Spleen (tissue), 11 donors: ENCODE data around the gene TMEM203. TPM values are rescaled to one million over a fixed set of nuclear protein-coding genes. Genes with fewer than 3 reads are reported as not detected.
A peak's percentile ranks its signal among the peaks of the same experiment; 100 is the strongest.

Experiments
- DNase-seq: peaks from one replicate; pipeline ENCODE4 v3.0.0-alpha.2; 2020
- H3K27ac ChIP-seq, 8 donors: fragments of 200-600 bp; sonication (generic) in 7 of 8; 1 replicate in 4 of 8; 2 replicates in 4 of 8; pipeline versions ENCODE4 v1.5.0 to v1.8.0; 2016 to 2021; ENCODE audit warnings: inconsistent platforms in 4 of 8, mild to moderate bottlenecking in 4 of 8, moderate library complexity in 1 of 8
- H3K27me3 ChIP-seq, 7 donors: fragments of 200-600 bp; sonication (generic) in 6 of 7; replicated peaks in 1 of 7; 1 replicate in 4 of 7; 2 replicates in 3 of 7; pipeline versions ENCODE4 v1.5.0 to v1.8.0; 2016 to 2021; ENCODE audit warnings: inconsistent platforms in 3 of 7, mild to moderate bottlenecking in 1 of 7
- H3K36me3 ChIP-seq, 6 donors: fragments of 200-600 bp; sonication (generic) in 5 of 6; 1 replicate in 4 of 6; 2 replicates in 2 of 6; pipeline versions ENCODE4 v1.5.0 to v1.8.0; 2016 to 2021; ENCODE audit warnings: inconsistent platforms in 2 of 6
- H3K4me1 ChIP-seq, 6 donors: fragments of 200-600 bp; sonication (generic) in 5 of 6; 1 replicate in 3 of 6; 2 replicates in 3 of 6; pipeline versions ENCODE4 v1.5.0 to v1.8.0; 2016 to 2021; ENCODE audit warnings: inconsistent platforms in 3 of 6
- H3K4me3 ChIP-seq, 8 donors: fragments of 200-600 bp; sonication (generic) in 7 of 8; 1 replicate in 4 of 8; 2 replicates in 4 of 8; pipeline versions ENCODE4 v1.5.0 to v1.8.0; 2016 to 2021; ENCODE audit warnings: inconsistent platforms in 4 of 8, mild to moderate bottlenecking in 4 of 8, moderate library complexity in 2 of 8
- H3K9me3 ChIP-seq, 8 donors: fragments of 200-600 bp; sonication (generic) in 7 of 8; 1 replicate in 4 of 8; 2 replicates in 4 of 8; pipeline versions ENCODE4 v1.5.0 to v1.8.0; 2016 to 2021; ENCODE audit warnings: inconsistent platforms in 4 of 8
- POLR2A ChIP-seq, 3 donors: fragments of 450-650 bp; IDR thresholded peaks; one replicate each; pipeline ENCODE4 v1.5.1; 2017; ENCODE audit warnings: antibody characterized with exemption in 3 of 3, mild to moderate bottlenecking in 1 of 3
- POLR2AphosphoS5 ChIP-seq, 3 donors: sonication (generic); formaldehyde crosslinking; IDR thresholded peaks; one replicate each; pipeline ENCODE4 v1.5.1; 2017; ENCODE audit warnings: antibody characterized with exemption in 3 of 3
- WGBS, 5 donors: extraction: QIAGEN DNeasy Blood & Tissue Kit in 3 of 5; methylation state at CpG; one replicate each; pipeline versions ENCODE4 v1.1.5 to v1.1.7; 2013 to 2018; 5-methylcytosine and 5-hydroxymethylcytosine counted together
- intact Hi-C: fragments of 100-400 bp; cut with DNase I; formaldehyde crosslinking; loops from one replicate; pipeline ENCODE4 v1.15.0; 2023; ENCODE audit warnings: low total_unique reads
- polyA plus RNA-seq, 3 donors: library from polyadenylated mRNA; stranded (reverse); fragments of 200-250 nt; gene quantifications; one replicate each; pipeline ENCODE4 v1.2.1, GENCODE V29; 2013
- total RNA-seq, 7 donors: library from RNA; depleted of rRNA in 3 of 7; stranded (reverse); fragments of >200 nt in 3 of 7; fragmentation: NEBNext Ultra II Directional in 4 of 7; extraction: Animal tissue kit (Norgen Biotek cat#: 25700) in 4 of 7; gene quantifications; one replicate each; pipeline versions ENCODE4 v1.1.0 to v1.2.1, GENCODE V29; 2016 to 2021
- TF ChIP-seq, protein P1 (sequence below), 11 experiments: fragments of 200-600 bp in 7 of 11; fragments of 450-650 bp in 4 of 11; sonication (generic) in 4 of 11; IDR thresholded peaks in 8 of 11; conservative IDR thresholded peaks in 3 of 11; 1 replicate in 7 of 11; 2 replicates in 4 of 11; pipeline versions ENCODE4 v1.4.0 to v1.8.0; 2016 to 2021; ENCODE audit warnings: antibody characterized with exemption in 11 of 11, inconsistent platforms in 4 of 11, mild to moderate bottlenecking in 1 of 11
- donor health status: healthy with polysubstance abuse.
- donor health status: DM: no; HTN: no; CAD: no; lungs with moderate emphysema.
- donor health status: DM: no; HTN: no; CAD: no.
- donor health status: Bipolar disorder and iron deficiency.
- donor health status: healthy.
- donor health status: DM: no; HTN: no; CAD: no.
- donor health status: DM: yes; HTN: yes; CAD: no.

The TMEM203 gene
- total and polyA plus RNA-seq, 10 donors: 28.4 to 50.1 (median 36.0) TPM

DNA sequence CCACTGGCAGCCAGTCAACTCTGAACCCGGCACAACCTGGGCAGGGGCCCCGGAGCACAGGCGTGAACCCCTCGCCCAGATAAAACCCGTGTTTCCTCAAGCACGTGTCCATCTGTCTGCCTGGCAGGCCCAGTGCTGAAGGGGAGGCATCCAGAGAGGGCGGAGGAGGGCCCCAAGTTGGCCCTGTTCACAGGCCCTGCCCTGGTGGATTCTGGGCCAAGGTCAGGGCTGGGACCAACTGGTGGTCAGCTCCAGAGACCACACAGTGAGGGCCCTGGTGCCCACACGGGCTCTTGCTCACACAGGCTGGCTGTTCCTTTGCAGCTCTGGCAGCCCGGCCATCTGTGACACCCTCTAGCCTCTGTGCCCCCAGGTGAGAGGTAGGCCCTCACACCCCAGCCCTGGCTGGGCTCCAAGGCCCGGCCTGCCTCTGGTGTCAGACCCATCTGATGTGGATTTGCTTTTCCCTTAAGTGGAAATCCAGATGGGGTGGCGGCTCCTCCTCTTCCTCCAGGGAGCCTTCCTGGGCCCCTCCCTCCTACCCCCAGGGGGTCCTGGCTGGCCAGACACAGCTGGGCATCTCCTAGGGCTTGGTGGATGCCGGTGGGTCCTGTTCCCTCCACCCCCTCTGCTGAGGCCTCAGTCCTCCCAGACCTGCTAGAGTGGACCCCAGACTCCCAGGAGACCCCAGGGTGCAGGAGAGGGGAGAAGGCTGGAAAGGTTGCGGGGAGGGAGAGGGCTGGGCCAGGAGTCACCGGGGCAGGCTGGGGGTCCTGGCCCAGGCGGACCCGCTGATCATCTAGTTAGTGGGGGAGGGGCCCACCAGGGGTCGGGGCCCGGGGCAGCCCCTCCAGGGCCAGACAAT lies 45.1 kb upstream of the TMEM203 start:
- H3K4me3 ChIP-seq: no peak overlapping the region
- WGBS, 5 donors: 60 to 87% (median 79%) methylated on average over 10 to 18 of the region's 18 CpGs
- TF ChIP-seq POLR2AphosphoS5 (IDR thresholded peaks at IDR 0.05): no peak
- intact Hi-C loops: no loop called here
- no peak for DNase-seq
- peaks cover 0 to 24% (median 14%) of the 10 kb centered on the region in 6 donors for H3K4me1 ChIP-seq
- H3K36me3 ChIP-seq: no peaks in the 10 kb centered on the region
- H3K27me3 ChIP-seq: no peaks in the 10 kb centered on the region
- no peak overlapping the region for H3K27ac ChIP-seq
- H3K9me3 ChIP-seq: no peaks in the 10 kb centered on the region

DNA sequence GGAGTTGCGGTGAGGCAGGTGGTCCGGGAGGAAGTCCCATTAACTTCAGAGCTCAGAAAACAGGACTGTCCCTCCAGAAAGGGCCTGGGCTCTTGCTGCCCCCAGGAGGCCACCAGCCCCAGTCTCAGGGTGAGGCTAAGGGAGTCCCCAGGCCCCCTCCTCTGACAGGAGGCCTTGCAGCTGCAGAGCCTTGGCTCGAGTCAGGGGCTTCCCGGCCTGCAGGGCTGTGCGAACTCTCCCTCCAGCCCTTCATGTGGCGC lies 42.4 kb upstream of the TMEM203 start:
- Histone ChIP-seq H3K27ac (no peak overlapping the region), H3K36me3 (peaks cover 0 to 12% (median 10%) of the 10 kb centered on the region in 6 donors), H3K4me3 (no peak overlapping the region), H3K4me1 (peaks cover 1 to 24% (median 16%) of the 10 kb centered on the region in 6 donors), H3K9me3 (no peaks in the 10 kb centered on the region), H3K27me3 (no peaks in the 10 kb centered on the region)
- DNase-seq: no peak
- intact Hi-C loops: no loop called here
- WGBS, 5 donors: 86 to 93% (median 90%) methylated on average over 6 of the region's 6 CpGs
- no peak for TF ChIP-seq POLR2AphosphoS5 (IDR thresholded peaks at IDR 0.05)
- no peak for TF ChIP-seq POLR2A (IDR thresholded peaks at IDR 0.05)
- TF ChIP-seq, protein P1, sequence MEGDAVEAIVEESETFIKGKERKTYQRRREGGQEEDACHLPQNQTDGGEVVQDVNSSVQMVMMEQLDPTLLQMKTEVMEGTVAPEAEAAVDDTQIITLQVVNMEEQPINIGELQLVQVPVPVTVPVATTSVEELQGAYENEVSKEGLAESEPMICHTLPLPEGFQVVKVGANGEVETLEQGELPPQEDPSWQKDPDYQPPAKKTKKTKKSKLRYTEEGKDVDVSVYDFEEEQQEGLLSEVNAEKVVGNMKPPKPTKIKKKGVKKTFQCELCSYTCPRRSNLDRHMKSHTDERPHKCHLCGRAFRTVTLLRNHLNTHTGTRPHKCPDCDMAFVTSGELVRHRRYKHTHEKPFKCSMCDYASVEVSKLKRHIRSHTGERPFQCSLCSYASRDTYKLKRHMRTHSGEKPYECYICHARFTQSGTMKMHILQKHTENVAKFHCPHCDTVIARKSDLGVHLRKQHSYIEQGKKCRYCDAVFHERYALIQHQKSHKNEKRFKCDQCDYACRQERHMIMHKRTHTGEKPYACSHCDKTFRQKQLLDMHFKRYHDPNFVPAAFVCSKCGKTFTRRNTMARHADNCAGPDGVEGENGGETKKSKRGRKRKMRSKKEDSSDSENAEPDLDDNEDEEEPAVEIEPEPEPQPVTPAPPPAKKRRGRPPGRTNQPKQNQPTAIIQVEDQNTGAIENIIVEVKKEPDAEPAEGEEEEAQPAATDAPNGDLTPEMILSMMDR (IDR thresholded peaks at IDR 0.05 in 8 of 11, conservative IDR thresholded peaks at IDR 0.05 in 3 of 11): no peak

DNA sequence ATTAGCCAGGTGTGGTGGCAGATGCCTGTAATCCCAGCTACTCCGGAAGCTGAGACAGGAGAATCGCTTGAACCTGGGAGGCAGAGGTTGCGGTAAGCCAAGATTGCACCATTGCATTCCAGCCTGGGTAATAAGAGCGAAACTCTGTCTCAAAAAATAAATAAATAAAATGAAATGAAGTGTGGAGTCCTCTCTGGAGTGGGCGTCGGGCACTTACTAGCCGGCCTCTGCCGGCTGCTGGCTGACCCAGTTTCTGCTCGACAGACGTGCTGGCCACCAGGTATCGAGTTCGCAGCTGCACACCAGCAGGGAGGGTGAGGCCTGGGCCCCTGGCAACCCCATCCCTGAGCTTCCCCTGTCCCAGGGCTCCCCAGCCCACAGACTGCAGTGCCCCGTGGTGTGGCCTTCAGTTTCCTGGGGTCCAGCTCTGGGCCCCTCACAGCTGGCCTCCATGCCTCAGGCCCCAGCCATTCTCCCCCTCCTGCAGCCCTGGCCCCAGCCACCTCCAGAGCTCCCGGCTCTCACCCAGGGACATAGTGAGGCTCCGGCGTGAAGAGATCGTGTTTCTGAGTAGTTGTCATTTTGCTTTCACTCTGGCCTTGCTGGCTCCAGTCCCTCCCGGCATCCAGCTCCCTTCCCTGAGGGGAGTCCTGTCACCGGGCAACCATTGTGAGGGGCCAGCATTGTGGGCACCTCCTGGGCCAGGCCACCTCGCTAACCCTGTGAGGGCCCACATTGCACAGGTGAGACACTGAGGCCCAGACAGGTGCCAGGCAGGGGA lies 41.9 kb upstream of the TMEM203 start:
- 80 to 91% (median 85%) methylated on average over 14 to 20 of the region's 20 CpGs for WGBS, 5 donors
- TF ChIP-seq, protein P1 (IDR thresholded peaks at IDR 0.05 in 8 of 11, conservative IDR thresholded peaks at IDR 0.05 in 3 of 11): no peak
- TF ChIP-seq POLR2A (IDR thresholded peaks at IDR 0.05): no peak
- TF ChIP-seq POLR2AphosphoS5 (IDR thresholded peaks at IDR 0.05): no peak
- no peaks in the 10 kb centered on the region for H3K27me3 ChIP-seq
- peaks cover 7 to 26% (median 20%) of the 10 kb centered on the region in 6 donors for H3K4me1 ChIP-seq
- H3K9me3 ChIP-seq: no peaks in the 10 kb centered on the region
- intact Hi-C loops: no loop called here
- H3K4me3 ChIP-seq: no peak overlapping the region
- H3K36me3 ChIP-seq: peaks cover 0 to 17% (median 15%) of the 10 kb centered on the region in 6 donors
- no peak for DNase-seq
- H3K27ac ChIP-seq: no peak overlapping the region

DNA sequence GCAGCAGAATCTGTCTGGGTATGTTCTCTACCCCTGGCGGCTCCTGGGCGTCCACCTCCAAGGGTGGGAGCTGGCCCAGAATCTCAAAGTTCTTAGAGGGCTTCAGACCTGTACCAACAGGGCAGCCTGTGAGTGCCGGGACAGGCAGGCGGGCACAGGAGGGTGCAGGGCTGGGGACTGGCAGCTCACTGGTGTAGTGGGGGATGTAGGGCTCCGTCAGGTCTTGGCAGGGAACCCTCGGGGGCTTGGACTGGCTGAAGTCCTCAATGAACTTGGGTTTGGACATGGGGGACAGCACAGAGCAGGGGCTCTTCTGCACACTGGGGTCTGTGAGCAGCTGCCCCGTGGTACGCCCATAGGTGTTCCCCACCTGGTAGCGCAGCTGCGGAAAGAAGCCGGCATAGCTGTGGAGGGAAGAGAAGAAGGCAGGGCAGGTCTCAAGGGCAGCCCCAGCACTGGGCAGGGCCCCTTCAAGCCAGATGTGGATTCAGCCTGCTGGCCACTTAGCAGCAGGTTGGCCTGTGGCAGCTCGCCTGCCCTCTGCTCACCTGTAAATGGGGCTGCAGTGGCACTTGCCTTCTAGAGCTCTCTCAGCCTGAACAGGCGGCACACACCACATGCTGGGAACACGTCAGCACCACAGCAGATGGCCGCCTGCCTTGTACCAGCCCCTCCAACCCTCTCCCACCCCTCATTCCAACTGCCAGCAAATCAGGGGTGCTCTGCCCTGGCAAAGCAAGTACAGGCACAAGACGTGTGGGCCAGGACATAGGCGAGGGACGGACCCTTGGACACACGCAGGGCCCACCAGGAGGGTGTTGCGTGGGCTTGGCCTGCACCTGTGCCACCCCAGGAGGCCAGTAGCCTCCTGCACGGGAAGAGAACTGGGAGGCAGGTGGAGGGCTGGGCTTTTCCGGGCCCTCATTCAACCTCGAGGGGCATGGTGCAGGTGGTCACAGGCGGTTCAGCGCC lies 40.3 kb upstream of the TMEM203 start:
- H3K27ac ChIP-seq: no peak overlapping the region
- no peaks in the 10 kb centered on the region for H3K9me3 ChIP-seq
- H3K27me3 ChIP-seq: no peaks in the 10 kb centered on the region
- no peak for DNase-seq
- 91 to 95% (median 93%) methylated on average over 18 to 25 of the region's 25 CpGs for WGBS, 5 donors
- intact Hi-C loops: no loop called here
- H3K36me3 ChIP-seq: peaks cover 0 to 24% (median 18%) of the 10 kb centered on the region in 6 donors
- H3K4me1 ChIP-seq: peaks cover 12 to 34% (median 27%) of the 10 kb centered on the region in 6 donors
- H3K4me3 ChIP-seq: no peak overlapping the region
- no peak for TF ChIP-seq POLR2A (IDR thresholded peaks at IDR 0.05)
- peak in 1 of 3 donors; percentile 8 for TF ChIP-seq POLR2AphosphoS5 (IDR thresholded peaks at IDR 0.05)
- TF ChIP-seq, protein P1 (IDR thresholded peaks at IDR 0.05 in 8 of 11, conservative IDR thresholded peaks at IDR 0.05 in 3 of 11): no peak
